Skeletal muscle cell (primary cell): Measurements from ENCODE around the gene COL4A1.

Experiments
- DNase-seq: peaks from one replicate; pipeline ENCODE4 v3.0.0-alpha.2; 2010; ENCODE audit warnings: low read depth
- H3K4me3 ChIP-seq: 2 replicates; pipeline ENCODE4 v1.5.1; 2011; ENCODE audit warnings: low read depth, mild to moderate bottlenecking, control low read depth, low read length, moderate library complexity

Gene COL4A1

DNA sequence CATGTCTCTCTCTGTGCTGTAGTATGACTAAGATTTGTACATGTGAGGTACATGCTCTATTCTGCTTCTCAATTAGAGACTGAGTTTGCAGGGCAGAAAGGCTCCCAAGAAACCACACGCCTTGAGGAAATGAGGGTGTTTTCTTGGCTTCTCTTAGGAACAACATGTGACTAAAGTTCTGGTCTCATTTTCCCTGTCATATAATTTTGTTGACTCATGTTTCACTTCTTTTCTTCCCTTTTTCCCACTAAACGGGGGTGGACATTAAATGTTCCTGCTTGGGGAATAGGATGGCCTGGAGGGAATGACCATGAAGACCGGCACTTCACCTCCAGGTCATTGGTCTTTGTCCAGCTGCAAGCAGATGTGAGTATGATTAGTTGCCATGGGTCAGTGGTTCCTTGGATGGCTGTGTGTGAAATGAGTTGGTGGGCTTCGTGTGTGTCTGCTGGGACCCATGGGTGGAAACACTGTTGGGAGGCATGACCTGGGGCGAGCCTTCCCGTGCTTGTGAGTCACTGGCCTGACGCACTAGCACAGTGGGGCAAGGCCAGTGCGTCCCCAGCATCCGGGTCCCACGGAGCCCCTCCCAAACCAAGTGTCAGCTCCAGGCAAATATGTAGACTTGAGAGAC lies 56.6 kb downstream of the COL4A1 start:
- H3K4me3 ChIP-seq: no peak overlapping the region
- peak; percentile 66 for DNase-seq

GRCh38 chr13:110249326-110249725 lies 57.6 kb downstream of the COL4A1 start:
- no peak overlapping the region for H3K4me3 ChIP-seq
- no peak for DNase-seq

- DNase-seq: no peak
- no peak overlapping the region for H3K4me3 ChIP-seq
Measured at GRCh38 chr13:110248449-110249143, 58.4 kb downstream of the COL4A1 start.

DNA sequence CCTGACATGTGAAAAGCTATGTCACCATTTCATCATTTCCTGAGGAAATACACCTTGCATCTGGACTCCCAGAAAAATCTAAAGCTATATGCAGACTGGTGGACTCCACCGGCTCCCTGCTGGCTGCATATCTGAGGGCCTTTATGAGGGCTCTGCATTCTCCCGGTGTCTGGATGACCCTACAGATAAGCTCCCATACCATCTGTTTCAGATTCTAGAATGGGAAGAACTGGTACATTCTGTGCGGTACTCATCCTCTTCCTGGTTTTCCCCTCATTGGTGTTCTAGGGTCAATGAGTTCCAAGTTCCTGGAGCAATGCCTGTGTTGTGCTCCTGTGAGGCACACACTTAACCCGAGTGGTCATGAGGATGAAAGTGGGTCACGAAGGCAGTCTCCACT lies 60.4 kb downstream of the COL4A1 start:
- H3K4me3 ChIP-seq: no peak overlapping the region
- no peak for DNase-seq

DNA sequence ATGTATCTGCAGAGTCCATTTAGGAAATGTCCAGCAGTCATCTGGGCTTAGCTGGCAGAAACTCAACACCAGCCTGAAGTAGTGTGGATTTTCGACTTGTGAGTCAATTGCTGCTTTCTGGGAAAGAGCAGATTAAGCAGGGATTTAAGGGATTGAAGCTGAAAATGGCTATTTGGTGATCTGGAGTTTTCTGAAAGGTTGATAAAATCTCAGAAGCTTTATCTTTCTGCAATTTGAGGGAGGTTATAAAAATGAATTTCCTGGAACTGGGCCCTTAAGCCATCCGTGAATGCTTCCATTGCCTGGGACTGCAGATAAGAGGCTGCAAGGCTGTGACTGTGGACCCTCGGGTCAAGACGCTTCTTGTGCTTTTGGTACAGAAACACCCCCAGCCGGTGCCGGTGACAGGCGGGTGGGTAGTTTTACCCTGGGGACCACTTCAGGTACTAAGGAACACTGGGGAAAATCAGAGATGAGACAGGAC lies 61.5 kb downstream of the COL4A1 start:
- no peak overlapping the region for H3K4me3 ChIP-seq
- no peak for DNase-seq

- no peak overlapping the region for H3K4me3 ChIP-seq
- DNase-seq: no peak
Measured at GRCh38 chr13:110244976-110245375, 62.0 kb downstream of the COL4A1 start.

- no peak for DNase-seq
- H3K4me3 ChIP-seq: no peak overlapping the region
Measured at GRCh38 chr13:110244071-110244830, 62.7 kb downstream of the COL4A1 start.

- no peak overlapping the region for H3K4me3 ChIP-seq
- no peak for DNase-seq
Measured at GRCh38 chr13:110242615-110243014, 64.3 kb downstream of the COL4A1 start.

- H3K4me3 ChIP-seq: no peak overlapping the region
- no peak for DNase-seq
Measured at GRCh38 chr13:110240943-110241342, 66.0 kb downstream of the COL4A1 start.

DNA sequence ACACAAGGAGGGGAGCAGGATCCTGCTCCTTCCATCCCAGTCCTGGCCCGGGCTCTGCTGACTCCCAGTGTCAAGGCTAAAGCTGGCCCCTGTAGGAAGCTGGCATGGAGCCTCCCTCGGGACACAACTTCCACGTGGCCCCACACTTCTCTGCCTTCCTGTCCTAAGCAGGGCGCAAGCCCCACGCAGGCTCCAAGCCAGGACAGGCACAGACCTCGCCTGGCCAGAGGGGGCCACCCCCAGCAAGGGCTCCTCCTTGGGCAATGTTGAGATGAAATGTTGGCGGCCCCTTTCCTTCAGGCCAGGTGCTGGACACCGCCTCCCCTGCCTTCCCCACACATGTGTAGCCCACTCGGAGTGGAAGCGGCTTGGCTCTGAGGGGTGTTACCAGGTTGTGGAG lies 66.6 kb downstream of the COL4A1 start:
- DNase-seq: no peak
- H3K4me3 ChIP-seq: no peak overlapping the region

DNA sequence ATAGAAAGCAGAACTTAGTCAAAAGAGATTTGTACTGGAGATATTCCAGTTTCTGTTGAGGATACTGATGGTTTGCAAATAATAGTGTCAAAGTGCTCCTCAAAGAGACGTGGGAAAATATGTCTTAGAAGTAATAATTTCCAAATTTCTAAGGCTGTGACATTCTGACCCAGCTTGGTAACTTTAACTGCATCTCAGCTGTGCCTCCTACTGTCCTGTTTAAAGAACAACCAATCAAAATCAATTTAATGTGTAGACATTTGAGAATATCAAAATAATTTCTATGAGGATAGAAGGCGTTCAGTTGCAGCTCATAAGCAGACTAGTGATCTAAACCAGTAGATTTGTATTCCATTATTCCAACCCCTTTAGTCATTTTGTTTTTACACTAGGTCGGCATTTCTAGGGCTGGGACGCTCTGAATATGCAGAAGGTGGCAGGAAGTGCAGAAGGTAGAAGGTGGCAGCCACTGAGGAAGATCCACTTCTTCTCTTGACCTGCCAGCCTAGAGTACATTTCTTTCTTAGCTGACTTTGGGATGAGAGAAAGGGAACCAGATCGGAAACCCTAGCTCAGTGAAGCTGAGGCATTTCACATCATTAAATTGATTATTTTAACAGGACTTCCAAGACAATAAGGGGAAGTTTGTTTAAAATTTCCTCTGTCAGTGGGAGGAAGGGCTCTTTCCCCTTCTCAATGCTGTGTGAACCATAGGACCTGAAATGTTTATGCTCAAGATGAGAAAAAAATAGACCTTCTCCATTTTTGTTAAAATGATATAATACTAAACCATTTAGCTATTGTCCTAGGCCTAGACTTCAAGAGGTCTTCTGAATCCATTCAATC lies 67.5 kb downstream of the COL4A1 start:
- no peak overlapping the region for H3K4me3 ChIP-seq
- DNase-seq: no peak

DNA sequence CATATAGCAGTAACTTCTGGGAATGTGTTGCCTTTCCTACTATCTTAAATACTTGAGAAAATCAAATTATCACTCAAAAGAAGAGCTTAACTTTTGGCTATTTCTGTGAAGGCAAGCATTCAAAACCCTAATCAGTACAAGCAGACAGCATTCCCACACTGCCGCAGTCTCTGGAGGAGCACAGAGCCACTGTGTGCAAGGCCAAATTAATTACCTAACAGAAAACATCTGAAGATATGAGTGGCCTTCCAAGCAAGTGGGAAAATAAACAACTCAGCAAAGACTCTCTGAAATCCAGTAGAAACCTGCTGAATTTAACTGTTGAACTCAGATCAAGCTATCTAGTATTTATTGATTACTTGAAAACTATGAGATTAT lies 68.2 kb downstream of the COL4A1 start:
- no peak overlapping the region for H3K4me3 ChIP-seq
- no peak for DNase-seq

DNA sequence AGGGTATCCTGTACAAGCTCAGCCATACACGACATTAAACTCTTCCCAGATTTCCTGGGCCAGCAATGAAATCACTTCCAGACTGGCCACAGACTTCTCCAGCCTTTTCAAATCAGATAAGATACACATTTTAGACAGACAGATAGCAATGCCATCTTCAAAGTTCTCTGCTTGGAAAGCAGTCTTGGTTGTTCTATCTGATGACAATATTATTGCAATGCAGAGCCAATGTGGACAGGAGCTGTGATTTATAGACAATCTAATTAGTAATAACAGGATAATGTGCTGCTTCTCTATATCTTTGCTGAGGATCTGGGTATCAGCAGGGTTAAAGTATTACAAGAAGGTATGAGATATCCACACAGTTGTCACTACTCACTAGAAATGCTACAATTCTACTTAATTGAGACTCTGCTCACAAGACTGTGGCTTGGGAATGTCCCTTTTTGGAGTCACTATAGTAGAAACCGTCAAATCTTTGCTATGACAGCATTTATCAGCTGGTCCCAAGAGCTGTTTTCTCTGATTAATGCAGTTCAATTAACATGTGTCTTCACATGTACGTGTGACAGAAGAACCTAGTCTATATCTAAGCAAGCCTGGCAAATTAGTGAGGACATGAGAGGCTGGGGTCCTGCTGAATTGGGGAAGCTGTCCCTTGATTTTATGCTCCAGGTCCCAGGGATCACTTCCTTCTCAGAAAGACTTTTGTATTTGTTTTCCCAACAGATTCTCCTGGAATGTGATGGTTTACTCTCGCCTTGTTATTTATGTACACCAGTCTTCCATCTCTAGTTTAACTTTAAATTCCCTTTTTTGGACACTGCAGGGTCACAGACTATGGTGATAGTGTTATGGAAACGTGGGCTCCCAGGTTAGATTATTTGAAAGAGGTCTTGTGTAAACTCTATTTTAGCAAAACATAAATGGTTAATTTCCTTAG lies 68.8 kb downstream of the COL4A1 start:
- H3K4me3 ChIP-seq: no peak overlapping the region
- no peak for DNase-seq

DNA sequence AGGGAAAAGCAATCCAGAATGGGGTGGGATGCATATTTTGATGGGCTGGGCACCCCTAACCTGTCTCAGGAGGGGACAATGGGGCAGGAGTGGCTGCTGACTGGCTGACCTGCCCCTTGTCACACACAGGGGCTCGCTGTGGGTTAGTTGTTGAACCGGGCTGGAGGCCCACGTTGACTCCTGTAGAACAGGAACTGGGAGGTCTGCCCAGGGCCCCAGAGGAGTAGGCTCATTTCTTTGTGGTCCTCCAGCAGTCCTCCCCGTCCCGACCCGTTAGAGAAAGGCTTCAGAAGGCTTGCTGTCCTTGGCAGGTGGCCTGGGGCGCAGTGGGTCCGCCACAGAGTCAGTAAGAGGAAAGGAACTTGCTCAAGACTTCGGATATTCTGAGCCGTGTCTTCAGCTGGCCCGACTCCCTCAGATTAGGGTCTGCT lies 70.1 kb downstream of the COL4A1 start:
- no peak overlapping the region for H3K4me3 ChIP-seq
- no peak for DNase-seq

GRCh38 chr13:110236431-110236830 lies 70.5 kb downstream of the COL4A1 start:
- no peak overlapping the region for H3K4me3 ChIP-seq
- no peak for DNase-seq

GRCh38 chr13:110234532-110234931 lies 72.4 kb downstream of the COL4A1 start:
- DNase-seq: no peak
- H3K4me3 ChIP-seq: no peak overlapping the region

DNA sequence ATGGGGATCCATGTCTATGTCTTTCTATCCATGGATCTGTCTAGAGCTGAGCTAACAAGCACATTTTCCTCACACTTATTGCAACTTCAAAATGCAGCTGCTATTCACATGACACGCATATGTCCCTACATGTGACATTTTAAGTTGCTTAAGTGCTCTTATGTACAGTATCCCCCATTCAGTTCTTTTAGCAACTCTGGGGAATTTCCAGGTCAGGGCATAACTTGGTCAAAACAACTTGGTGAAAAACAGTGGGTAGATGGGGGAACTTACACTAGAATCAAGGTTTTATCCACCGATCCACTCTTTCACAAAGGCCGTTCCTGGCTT lies 73.0 kb downstream of the COL4A1 start:
- DNase-seq: no peak
- no peak overlapping the region for H3K4me3 ChIP-seq

- peak; percentile 87 for DNase-seq
- H3K4me3 ChIP-seq: peak overlapping the region; percentile 24
Measured at GRCh38 chr13:110233181-110233950, 73.6 kb downstream of the COL4A1 start.
